ENCODE data around the gene GABRA6. TPM values are rescaled to one million over a fixed set of nuclear protein-coding genes. Genes with fewer than 3 reads are reported as not detected.
"Not testable (repeated sequence)": the region's sequence is repeated elsewhere in the genome, so short reads cannot be mapped to it uniquely, and the experiment has no call there.

GABRA6 gene
- not detected in 2 replicates for total RNA-seq

DNA sequence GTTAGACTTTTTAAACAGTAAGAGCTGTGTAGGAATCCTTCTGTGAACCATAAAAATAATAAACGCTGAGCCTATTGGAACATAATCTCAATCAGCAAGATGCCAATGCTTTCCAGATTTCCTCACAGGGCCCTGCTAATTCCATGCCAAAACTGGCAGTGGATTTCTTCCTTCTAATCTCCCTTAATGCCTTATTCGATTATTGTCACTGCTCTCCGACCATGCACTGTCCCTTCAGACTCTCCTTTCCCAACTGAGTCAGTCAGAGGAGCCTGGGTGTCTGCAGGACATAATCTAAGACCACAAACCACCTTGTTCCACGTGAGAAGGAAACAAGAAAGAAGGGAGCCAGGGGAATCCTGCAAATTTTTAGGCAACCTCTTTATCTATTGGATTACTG lies at the start of gene GABRA6:
Gene GABRA6, plus strand, starts transcription at position 261 of the 400 bp plus-strand sequence. CDS start 269 bp downstream, outside the sequence.
- DNase-seq (ENCODE audit: low read depth in 2 of 2) = no peak

- DNase-seq (ENCODE audit: low read depth in 2 of 2) = no peak
These were observed 47.9 kb upstream of the GABRA6 start for GRCh38 chr5:161637591-161637990.

DNA sequence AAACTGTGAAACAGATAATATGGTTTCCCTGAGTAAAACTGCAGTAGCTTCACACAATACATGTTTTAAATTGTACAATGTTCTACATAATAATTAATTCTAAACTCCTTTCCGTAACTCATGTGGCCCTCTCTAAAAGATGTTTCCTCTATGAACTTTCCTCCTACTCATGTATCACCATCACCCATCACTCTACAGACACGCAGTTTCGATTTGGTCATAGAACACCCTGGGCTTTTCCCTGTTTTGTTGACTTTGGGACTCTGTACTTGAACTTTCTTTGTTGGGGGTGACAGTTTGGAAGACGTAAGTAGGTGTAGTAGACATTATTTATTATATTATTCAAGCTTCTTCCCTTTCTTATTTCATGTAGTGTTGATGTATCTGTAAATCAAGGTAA lies 44.1 kb upstream of the GABRA6 start:
- DNase-seq (ENCODE audit: low read depth in 2 of 2) = no peak

DNA sequence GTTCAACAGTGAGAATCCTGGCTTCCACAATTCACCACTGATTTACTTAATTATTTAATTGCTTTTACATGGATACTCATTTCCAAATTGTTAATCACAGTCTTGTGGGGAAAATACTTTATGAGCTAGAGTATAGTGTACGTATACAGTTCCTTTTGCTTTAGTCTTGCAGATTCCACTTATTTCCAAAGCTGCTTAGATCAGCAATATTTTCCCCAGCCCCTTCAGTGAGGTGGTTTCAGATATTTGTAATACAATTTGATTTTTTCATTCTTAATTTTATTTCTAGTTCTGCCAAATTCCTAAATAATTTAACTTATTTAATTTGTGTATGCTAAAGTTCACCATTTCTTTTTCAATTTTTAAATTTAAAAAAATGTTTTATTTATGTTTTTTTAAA lies 40.3 kb upstream of the GABRA6 start:
- DNase-seq (ENCODE audit: low read depth in 2 of 2) = no peak

DNA sequence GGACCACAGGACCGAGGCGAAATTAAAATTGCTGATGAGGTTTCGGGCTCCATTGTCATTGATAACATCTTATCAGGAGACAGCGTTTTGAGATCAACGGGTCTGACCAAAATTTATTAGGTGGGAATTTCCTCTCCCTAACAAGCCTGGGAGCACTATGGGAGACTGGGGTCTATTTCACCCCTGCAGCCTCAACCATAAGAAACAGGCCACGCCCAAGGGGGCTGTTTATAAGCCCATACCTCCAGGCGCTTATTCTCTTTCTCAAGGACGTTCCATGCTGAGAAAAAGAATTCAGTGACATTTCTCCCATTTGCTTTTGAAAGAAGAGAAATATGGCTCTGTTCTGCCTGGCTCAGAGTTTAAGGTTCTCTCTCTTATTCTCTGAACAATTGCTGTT lies 33.6 kb upstream of the GABRA6 start:
- not testable (repeated sequence) for DNase-seq (ENCODE audit: low read depth in 2 of 2)

DNA sequence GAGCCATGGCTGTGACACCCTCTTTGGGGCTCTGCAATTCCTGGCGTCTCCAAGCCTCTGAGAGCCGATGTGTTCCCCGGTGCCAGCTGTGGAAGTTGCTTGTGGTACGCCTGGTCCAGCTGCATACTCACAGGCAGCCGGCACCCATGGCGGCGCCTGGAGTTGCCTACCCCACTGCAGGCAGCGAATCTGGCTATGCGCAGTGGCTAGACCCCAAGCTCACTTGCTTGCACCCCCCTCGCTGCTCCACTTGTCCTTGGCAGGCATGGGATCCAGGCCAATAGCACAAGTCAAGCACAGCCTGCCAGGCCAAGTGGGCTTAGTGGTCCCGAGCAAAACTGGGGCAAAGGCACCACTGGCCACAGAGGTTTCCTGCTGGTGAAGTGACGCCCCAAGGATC lies 24.7 kb upstream of the GABRA6 start:
- DNase-seq (ENCODE audit: low read depth in 2 of 2) = no peak

GRCh38 chr5:161663431-161663830 lies 22.1 kb upstream of the GABRA6 start:
- DNase-seq (ENCODE audit: low read depth in 2 of 2) = no peak

DNA sequence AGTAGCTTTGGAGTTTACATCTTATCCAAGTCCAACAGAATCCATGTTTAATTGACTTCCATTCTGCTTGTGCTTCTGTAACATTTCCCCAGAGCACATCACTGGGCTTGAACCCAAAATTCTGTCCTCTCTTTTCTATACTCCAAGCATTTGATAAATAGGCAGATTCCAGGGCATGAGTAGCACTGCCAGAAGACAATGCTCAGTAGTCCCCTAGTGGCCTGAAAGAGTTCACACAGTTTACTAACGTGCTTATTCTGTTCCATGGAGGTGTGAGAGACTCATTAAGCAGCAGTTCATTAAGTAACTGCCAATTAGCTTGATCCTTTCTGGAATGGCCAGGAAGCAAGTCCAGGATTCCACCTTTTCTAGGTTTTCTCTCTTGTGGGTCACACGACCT lies 9.4 kb upstream of the GABRA6 start:
- no peak for DNase-seq (ENCODE audit: low read depth in 2 of 2)

- DNase-seq (ENCODE audit: low read depth in 2 of 2) = no peak
These were observed 628 bp downstream of the GABRA6 start for GRCh38 chr5:161686149-161686548.

GRCh38 chr5:161686881-161687280 lies 1.4 kb downstream of the GABRA6 start:
- DNase-seq (ENCODE audit: low read depth in 2 of 2) = no peak

- no peak for DNase-seq (ENCODE audit: low read depth in 2 of 2)
These were observed 1.8 kb downstream of the GABRA6 start for GRCh38 chr5:161687316-161687715.

DNA sequence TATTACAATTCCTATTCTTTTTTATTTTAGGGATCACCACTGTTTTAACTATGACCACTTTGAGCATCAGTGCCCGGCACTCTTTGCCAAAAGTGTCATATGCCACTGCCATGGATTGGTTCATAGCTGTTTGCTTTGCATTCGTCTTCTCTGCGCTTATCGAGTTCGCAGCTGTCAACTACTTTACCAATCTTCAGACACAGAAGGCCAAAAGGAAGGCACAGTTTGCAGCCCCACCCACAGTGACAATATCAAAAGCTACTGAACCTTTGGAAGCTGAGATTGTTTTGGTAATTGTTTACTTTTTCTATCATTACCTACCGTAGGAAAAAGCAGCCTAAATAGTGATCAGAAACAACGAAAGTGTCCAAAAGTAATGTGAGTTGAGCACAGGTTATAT lies 6.4 kb downstream of the GABRA6 start:
- DNase-seq (ENCODE audit: low read depth in 2 of 2) = no peak

GRCh38 chr5:161697001-161697400 lies 11.5 kb downstream of the GABRA6 start:
- DNase-seq (ENCODE audit: low read depth in 2 of 2) = no peak

DNA sequence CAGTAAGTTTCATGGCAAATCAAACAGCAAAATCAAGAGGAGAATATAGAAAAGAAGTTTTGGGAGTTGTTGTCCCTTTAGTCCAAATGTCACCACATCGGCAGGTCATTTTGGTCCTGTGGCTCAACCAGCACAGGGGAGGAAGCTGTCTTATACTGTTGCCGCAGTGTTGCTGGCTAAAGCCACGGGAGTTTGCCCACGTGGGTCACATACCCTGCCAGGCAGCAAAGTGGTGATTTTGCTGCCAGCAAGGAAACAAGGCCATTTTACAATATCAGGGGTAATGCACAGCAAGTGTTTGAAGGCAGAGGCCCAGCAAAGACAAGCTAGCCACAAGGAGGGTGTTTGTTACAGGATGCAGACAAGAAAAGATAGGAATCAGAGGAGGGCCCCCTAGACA lies 14.5 kb downstream of the GABRA6 start:
- no peak for DNase-seq (ENCODE audit: low read depth in 2 of 2)

DNA sequence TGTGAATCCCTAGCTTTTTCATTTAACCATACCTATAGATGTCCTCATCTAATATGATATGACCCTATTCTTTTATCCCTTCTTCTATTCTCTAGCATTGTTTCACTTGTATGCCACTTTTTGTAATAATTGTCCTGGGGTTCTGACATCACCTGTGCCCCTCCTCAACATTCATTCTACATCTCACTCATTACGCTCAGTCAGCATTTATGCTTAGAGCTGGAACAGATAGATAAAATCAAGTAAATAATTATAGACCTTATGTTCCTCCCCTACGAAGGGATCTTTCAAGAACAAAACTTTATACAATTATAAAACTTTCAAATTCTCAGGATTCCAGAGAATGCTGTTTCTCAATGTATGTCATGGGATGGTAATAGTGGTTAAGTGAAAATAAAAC lies 18.0 kb downstream of the GABRA6 start:
- DNase-seq (ENCODE audit: low read depth in 2 of 2) = no peak

GRCh38 chr5:161707382-161707781 lies 21.9 kb downstream of the GABRA6 start:
- DNase-seq (ENCODE audit: low read depth in 2 of 2) = no peak

DNA sequence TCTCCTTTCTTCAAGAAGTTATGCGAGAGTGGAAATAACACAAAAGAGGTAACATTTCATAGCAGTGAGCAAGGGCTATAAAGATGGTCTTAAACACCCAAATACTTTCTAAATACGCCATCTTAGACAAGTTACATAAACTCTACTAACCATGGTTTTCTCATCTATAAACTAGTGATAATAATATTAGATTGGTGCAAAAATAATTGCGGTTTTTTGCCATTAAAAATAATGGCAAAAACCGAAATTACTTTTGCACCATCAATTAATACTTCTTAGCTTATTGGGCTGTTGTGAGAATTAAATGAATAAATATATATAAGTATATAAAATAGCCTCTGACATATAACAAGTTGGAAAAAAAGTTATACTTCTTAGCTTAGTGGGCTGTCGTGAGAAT lies 23.7 kb downstream of the GABRA6 start:
- no peak for DNase-seq (ENCODE audit: low read depth in 2 of 2)

DNA sequence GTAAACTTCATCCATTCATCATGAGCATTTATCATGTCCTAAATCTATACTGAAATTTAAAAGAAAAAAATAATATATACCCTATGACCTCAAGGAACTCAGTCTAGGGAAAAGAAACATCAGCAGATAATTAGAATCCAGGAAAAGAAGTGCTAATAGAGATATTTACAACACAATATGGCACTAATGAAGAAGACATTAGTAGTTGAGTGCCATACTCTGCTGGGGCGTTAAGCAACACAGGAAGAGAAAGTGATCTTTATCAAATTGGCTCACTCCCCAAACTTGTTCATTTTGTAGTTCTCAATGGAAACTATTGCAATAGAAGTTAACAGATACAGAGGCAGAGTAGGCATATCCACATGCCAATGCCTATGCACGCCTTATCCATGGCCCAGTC lies 27.5 kb downstream of the GABRA6 start:
- DNase-seq (ENCODE audit: low read depth in 2 of 2) = no peak

DNA sequence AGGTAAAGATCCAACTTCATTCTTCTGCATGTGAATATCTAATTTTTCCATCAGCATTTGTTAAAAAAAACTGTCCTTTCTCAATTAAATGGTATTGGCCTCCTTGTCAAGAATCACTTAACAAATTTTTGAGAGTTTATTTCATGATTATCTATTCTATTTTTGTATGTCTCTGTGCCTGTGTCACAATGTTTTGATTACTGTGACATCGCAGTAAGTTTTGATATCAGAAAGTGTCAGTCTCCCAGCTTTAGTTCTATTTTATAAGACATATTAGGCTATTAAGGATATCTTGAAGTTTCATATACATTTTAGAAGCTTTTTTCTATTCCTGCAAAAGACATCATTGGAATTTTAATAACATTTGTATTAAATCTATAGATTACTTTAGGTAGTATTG lies 33.6 kb downstream of the GABRA6 start:
- no peak for DNase-seq (ENCODE audit: low read depth in 2 of 2)

DNA sequence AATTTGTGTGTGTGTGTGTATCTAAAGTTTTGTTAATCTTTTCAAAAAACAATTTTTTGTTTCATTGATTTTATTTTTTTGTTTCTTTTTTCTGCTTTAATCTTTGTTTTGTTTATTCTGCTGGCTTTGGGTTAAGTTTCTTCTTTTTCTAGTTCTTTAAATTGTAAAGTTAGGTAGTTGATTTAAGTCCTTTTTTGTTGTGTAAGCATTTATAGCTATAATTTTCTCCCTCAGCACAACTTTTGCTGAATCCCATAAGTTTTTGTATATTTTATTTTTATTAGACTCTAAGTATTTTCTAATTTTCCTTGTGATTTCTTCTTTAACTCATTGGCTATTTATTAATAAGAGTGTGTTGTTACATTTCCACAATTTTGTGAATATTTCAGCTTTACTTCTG lies 34.9 kb downstream of the GABRA6 start:
- no peak for DNase-seq (ENCODE audit: low read depth in 2 of 2)

DNA sequence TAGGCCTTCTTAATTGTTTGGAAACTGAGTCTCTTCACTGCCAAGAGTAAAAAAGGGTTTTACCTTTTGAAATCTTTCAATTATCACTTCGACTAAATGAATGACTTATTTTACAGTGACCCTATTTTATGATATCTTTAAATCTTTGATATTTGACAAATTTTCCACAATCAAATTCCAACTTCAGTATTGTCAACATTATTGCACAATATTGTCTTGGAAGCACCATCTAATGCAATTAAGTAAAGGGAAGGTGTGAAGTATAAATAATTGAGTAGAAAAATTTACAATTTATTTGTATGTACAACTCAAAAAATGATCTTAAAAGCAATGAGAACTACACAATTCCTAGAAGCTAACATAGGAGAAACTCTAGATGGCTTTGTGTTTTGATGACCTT lies 49.2 kb downstream of the GABRA6 start:
- DNase-seq (ENCODE audit: low read depth in 2 of 2) = no peak

- DNase-seq (ENCODE audit: low read depth in 2 of 2) = no peak
These were observed 54.9 kb downstream of the GABRA6 start for GRCh38 chr5:161740433-161740832.

DNA sequence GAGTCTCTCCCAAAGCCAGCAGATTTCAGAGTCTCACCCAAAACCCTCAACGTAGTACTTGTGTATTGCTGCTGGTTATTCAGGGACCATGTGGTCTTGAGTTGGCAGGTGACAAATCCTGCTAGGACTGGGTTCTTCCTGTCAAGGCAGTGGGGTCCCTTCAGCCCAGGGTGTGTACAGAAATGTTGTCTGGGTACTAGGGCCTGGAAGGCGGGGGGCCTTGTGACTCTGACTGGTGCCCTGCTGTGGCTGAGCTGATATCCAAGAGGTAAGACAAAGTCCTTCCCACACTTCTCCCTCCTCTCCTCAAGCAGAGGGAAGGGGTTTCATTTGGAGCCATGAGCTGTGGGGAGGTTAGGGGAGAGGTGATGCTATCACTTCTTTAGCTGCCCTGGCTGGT lies 58.8 kb downstream of the GABRA6 start:
- no peak for DNase-seq (ENCODE audit: low read depth in 2 of 2)

DNA sequence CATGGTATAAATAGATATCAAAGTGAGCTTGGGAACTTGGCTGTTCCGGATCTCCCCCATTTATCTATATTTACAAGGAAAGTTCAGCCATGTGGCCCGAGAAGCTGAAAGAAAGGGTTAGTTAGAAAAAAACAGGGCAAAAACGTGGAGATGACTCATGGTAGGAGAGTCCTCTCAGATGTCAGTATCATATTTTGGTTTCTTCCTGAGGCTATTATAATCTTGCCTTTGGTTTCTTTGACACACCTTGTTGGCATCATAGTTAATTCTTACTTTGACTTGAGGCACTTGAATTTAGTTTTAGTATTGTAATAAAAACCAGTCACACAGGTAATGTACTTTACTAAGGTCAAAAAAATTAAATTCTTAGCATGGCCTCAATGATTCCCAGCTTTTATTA lies 59.9 kb downstream of the GABRA6 start:
- no peak for DNase-seq (ENCODE audit: low read depth in 2 of 2)

GRCh38 chr5:161751265-161751664 lies 65.7 kb downstream of the GABRA6 start:
- DNase-seq (ENCODE audit: low read depth in 2 of 2) = no peak
